Activated naive CD8-positive, alpha-beta T cell treated with anti-CD3 and anti-CD28 coated beads, Interleukin-2, amount 50 U/mL, for 24 hours (primary cell): ENCODE measurements around the gene SRSF8.

Source experiments
- ATAC-seq: fragments of 150-1000 bp; cut with Tn5 transposase; one replicate; pipeline ENCODE4 v1.10.0; 2021
- DNase-seq: peaks from one replicate; pipeline ENCODE4 v3.0.0; 2021
- H3K27ac Mint-ChIP-seq: one replicate; pipeline ENCODE4 v1.8.0; 2021; ENCODE audit warnings: mild to moderate bottlenecking, mixed read lengths
- H3K27me3 Mint-ChIP-seq: one replicate; pipeline ENCODE4 v1.8.0; 2021; ENCODE audit warnings: mixed read lengths
- H3K36me3 Mint-ChIP-seq: one replicate; pipeline ENCODE4 v1.8.0; 2021; ENCODE audit warnings: low read depth, mixed read lengths
- H3K4me1 Mint-ChIP-seq: one replicate; pipeline ENCODE4 v1.8.0; 2021; ENCODE audit warnings: mixed read lengths
- H3K4me3 Mint-ChIP-seq: one replicate; pipeline ENCODE4 v1.8.0; 2021; ENCODE audit warnings: mild to moderate bottlenecking, moderate library complexity, mixed read lengths
- H3K9me3 Mint-ChIP-seq: one replicate; pipeline ENCODE4 v1.8.0; 2021; ENCODE audit warnings: mixed read lengths

Gene SRSF8

GRCh38 chr11:95055283-95055897 lies 11.3 kb upstream of the SRSF8 start:
- H3K27me3 Mint-ChIP-seq, result peaks cover 24% of the 10 kb centered on the region
- no peaks in the 10 kb centered on the region for H3K36me3 Mint-ChIP-seq
- H3K4me1 Mint-ChIP-seq, result no peaks in the 10 kb centered on the region
- ATAC-seq (no peak), DNase-seq (no peak)
- H3K4me3 Mint-ChIP-seq, result no peak overlapping the region
- H3K9me3 Mint-ChIP-seq, result no peaks in the 10 kb centered on the region
- H3K27ac Mint-ChIP-seq, result no peak overlapping the region

- Mint-ChIP-seq H3K27ac (no peak overlapping the region), H3K4me1 (no peaks in the 10 kb centered on the region), H3K4me3 (no peak overlapping the region), H3K36me3 (no peaks in the 10 kb centered on the region), H3K27me3 (peaks cover 17% of the 10 kb centered on the region), H3K9me3 (no peaks in the 10 kb centered on the region)
- DNase-seq (no peak), ATAC-seq (no peak)
Observed at GRCh38 chr11:95057959-95058358, 8.8 kb upstream of the SRSF8 start.

DNA sequence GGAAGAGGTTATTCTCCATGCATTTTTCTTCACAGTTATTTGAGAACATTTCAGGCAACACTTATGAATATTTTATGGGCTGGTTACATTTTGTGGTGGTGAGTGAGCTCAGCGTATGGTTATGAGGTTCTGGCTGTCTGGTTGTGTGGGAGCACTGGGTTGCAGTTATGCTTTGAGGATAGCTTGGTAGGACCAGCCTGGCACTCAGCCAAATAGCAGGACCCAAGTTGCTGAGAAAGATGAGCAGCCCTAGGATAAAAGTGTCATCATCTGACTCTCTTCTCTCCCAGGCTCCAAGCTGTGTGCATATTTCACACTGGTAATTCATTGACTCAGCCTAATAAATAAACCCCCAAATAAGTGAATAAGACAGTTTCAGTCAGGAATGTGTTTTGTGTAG lies 8.1 kb upstream of the SRSF8 start:
- Mint-ChIP-seq H3K27me3 (peaks cover 15% of the 10 kb centered on the region), H3K4me1 (no peaks in the 10 kb centered on the region), H3K27ac (no peak overlapping the region), H3K9me3 (no peaks in the 10 kb centered on the region), H3K4me3 (no peak overlapping the region), H3K36me3 (no peaks in the 10 kb centered on the region)
- no peak for DNase-seq
- no peak for ATAC-seq

GRCh38 chr11:95059046-95059445 lies 7.7 kb upstream of the SRSF8 start:
- Mint-ChIP-seq H3K4me3 (no peak overlapping the region), H3K36me3 (no peaks in the 10 kb centered on the region), H3K9me3 (no peaks in the 10 kb centered on the region), H3K4me1 (no peaks in the 10 kb centered on the region), H3K27ac (no peak overlapping the region), H3K27me3 (peaks cover 15% of the 10 kb centered on the region)
- ATAC-seq (no peak), DNase-seq (no peak)

DNA sequence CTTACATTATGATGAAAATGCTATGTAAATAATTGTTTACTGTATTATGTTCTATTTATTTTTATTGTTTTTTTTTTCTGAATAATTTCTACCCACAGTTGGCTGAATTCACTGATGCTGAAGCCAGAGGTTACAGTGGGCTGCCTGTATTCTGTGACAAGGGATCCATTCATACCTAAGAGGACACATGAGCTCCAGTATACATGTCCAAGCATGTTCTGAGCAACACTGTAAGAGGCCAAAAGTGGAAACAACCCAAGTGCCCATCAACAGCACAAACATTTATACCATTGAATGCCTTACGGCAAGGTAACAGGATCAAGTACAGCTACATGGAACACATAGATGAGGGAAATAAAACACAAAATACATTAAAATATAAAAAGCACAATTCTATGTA lies 1.4 kb upstream of the SRSF8 start:
- no peak overlapping the region for H3K27ac Mint-ChIP-seq
- ATAC-seq (no peak), DNase-seq (no peak)
- H3K27me3 Mint-ChIP-seq, result no peaks in the 10 kb centered on the region
- H3K4me3 Mint-ChIP-seq, result no peak overlapping the region
- H3K4me1 Mint-ChIP-seq, result peaks cover 15% of the 10 kb centered on the region
- H3K36me3 Mint-ChIP-seq, result peaks cover 9% of the 10 kb centered on the region
- H3K9me3 Mint-ChIP-seq, result no peaks in the 10 kb centered on the region

- peak; percentile 72 for ATAC-seq
- H3K27ac Mint-ChIP-seq, result peak overlapping the region; percentile 96
- H3K36me3 Mint-ChIP-seq, result peaks cover 18% of the 10 kb centered on the region
- H3K4me1 Mint-ChIP-seq, result peaks cover 24% of the 10 kb centered on the region
- peak overlapping the region; percentile 97 for H3K4me3 Mint-ChIP-seq
- no peaks in the 10 kb centered on the region for H3K27me3 Mint-ChIP-seq
- peak; percentile 80 for DNase-seq
- no peaks in the 10 kb centered on the region for H3K9me3 Mint-ChIP-seq
Observed at GRCh38 chr11:95067039-95067840, 521 bp downstream of the SRSF8 start.

GRCh38 chr11:95067841-95068219 lies 1.1 kb downstream of the SRSF8 start:
- H3K4me3 Mint-ChIP-seq, result peak overlapping the region; percentile 97
- no peak for DNase-seq
- no peaks in the 10 kb centered on the region for H3K9me3 Mint-ChIP-seq
- peaks cover 27% of the 10 kb centered on the region for H3K4me1 Mint-ChIP-seq
- ATAC-seq, result no peak
- H3K27ac Mint-ChIP-seq, result peak overlapping the region; percentile 96
- peaks cover 18% of the 10 kb centered on the region for H3K36me3 Mint-ChIP-seq
- no peaks in the 10 kb centered on the region for H3K27me3 Mint-ChIP-seq

DNA sequence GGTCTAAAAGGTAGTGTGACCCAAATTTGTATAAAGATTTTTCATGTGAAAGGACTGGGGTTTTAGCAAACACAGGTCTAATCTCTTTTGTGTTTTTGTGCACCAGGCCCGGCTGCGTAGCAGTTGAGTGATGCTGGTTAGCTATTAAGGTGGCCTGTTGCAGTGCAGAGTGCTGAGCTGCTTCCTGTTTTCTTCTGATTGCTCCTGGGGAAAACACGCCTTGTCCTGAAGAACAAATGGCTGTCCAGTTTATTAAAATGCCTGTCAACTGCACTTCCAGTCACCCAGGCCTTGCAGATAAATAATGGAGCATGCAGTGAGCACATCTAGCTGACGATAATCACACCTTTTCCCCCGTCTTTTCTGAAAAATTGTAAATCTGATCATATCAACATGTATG lies 1.8 kb downstream of the SRSF8 start:
- H3K27ac Mint-ChIP-seq, result peak overlapping the region; percentile 96
- H3K36me3 Mint-ChIP-seq, result peaks cover 18% of the 10 kb centered on the region
- H3K4me3 Mint-ChIP-seq, result peak overlapping the region; percentile 97
- peak; percentile 64 for DNase-seq
- H3K27me3 Mint-ChIP-seq, result no peaks in the 10 kb centered on the region
- peaks cover 31% of the 10 kb centered on the region for H3K4me1 Mint-ChIP-seq
- peak; percentile 88 for ATAC-seq
- H3K9me3 Mint-ChIP-seq, result no peaks in the 10 kb centered on the region

- DNase-seq, result no peak
- H3K9me3 Mint-ChIP-seq, result no peaks in the 10 kb centered on the region
- H3K27me3 Mint-ChIP-seq, result no peaks in the 10 kb centered on the region
- H3K36me3 Mint-ChIP-seq, result peaks cover 18% of the 10 kb centered on the region
- H3K27ac Mint-ChIP-seq, result no peak overlapping the region
- ATAC-seq, result no peak
- no peak overlapping the region for H3K4me3 Mint-ChIP-seq
- peaks cover 31% of the 10 kb centered on the region for H3K4me1 Mint-ChIP-seq
Observed at GRCh38 chr11:95070471-95070870, 3.8 kb downstream of the SRSF8 start.

GRCh38 chr11:95072948-95073347 lies 6.2 kb downstream of the SRSF8 start:
- Mint-ChIP-seq H3K4me3 (no peak overlapping the region), H3K9me3 (no peaks in the 10 kb centered on the region), H3K4me1 (peaks cover 26% of the 10 kb centered on the region), H3K27ac (no peak overlapping the region), H3K27me3 (no peaks in the 10 kb centered on the region), H3K36me3 (peaks cover 16% of the 10 kb centered on the region)
- DNase-seq, result no peak
- ATAC-seq, result no peak

GRCh38 chr11:95074792-95075563 lies 8.3 kb downstream of the SRSF8 start:
- no peak overlapping the region for H3K27ac Mint-ChIP-seq
- no peak for DNase-seq

DNA sequence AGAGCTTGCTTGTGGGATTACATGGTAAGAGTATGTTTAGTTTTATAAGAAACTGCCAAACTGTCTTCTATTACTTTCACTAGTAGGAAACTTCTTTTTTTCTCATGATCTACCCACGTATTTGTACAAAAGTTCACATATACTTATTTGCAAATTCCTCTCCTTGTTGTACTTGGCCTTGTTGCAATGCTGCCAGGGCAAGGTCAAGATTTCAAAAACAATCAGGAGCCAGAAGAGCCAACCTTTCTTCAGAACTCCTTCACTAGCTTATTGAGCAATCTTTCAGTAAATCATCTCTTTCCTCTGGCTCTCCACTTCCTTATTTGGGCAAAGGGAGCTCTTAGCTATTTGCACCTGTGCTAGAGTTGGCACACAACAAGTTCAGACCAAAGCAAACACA lies 9.7 kb downstream of the SRSF8 start:
- Mint-ChIP-seq H3K27ac (no peak overlapping the region), H3K36me3 (peaks cover 4% of the 10 kb centered on the region)
- no peak for DNase-seq

More at GRCh38 chr11:95074792-95075563, 8.3 kb downstream of the SRSF8 start:
- Mint-ChIP-seq H3K36me3 (peaks cover 10% of the 10 kb centered on the region), H3K9me3 (no peaks in the 10 kb centered on the region), H3K4me1 (peaks cover 17% of the 10 kb centered on the region), H3K27me3 (no peaks in the 10 kb centered on the region), H3K4me3 (no peak overlapping the region)
- no peak for ATAC-seq

GRCh38 chr11:95076981-95077380 lies 10.3 kb downstream of the SRSF8 start:
- DNase-seq (no peak), ATAC-seq (no peak)
- no peak overlapping the region for H3K27ac Mint-ChIP-seq
- peaks cover 10% of the 10 kb centered on the region for H3K4me1 Mint-ChIP-seq
- no peaks in the 10 kb centered on the region for H3K9me3 Mint-ChIP-seq
- no peak overlapping the region for H3K4me3 Mint-ChIP-seq
- H3K27me3 Mint-ChIP-seq, result no peaks in the 10 kb centered on the region
- no peaks in the 10 kb centered on the region for H3K36me3 Mint-ChIP-seq

More for the DNA sequence above, 9.7 kb downstream of the SRSF8 start:
- Mint-ChIP-seq H3K4me3 (no peak overlapping the region), H3K27me3 (no peaks in the 10 kb centered on the region), H3K9me3 (no peaks in the 10 kb centered on the region), H3K4me1 (peaks cover 9% of the 10 kb centered on the region)
- no peak for ATAC-seq

GRCh38 chr11:95078526-95078925 lies 11.8 kb downstream of the SRSF8 start:
- H3K27ac Mint-ChIP-seq, result no peak overlapping the region
- H3K9me3 Mint-ChIP-seq, result no peaks in the 10 kb centered on the region
- ATAC-seq (no peak), DNase-seq (no peak)
- H3K4me3 Mint-ChIP-seq, result no peak overlapping the region
- no peaks in the 10 kb centered on the region for H3K27me3 Mint-ChIP-seq
- H3K4me1 Mint-ChIP-seq, result peaks cover 8% of the 10 kb centered on the region
- H3K36me3 Mint-ChIP-seq, result no peaks in the 10 kb centered on the region

GRCh38 chr11:95081010-95081409 lies 14.3 kb downstream of the SRSF8 start:
- Mint-ChIP-seq H3K4me3 (no peak overlapping the region), H3K27me3 (no peaks in the 10 kb centered on the region), H3K27ac (no peak overlapping the region), H3K4me1 (peaks cover 30% of the 10 kb centered on the region), H3K9me3 (no peaks in the 10 kb centered on the region), H3K36me3 (no peaks in the 10 kb centered on the region)
- no peak for ATAC-seq
- no peak for DNase-seq
